Activated CD4-positive, alpha-beta T cell treated with anti-CD3 and anti-CD28 coated beads, Interleukin-2, Interleukin-6, amounts not matched to agents 100 ng/mL and 50 ng/mL, durations not matched to agents 16 hours and 8 hours (primary cell): ENCODE data around the gene BORCS5.

ENCODE experiments used
- DNase-seq: peaks from one replicate; pipeline ENCODE4 v3.0.0-alpha.2; 2020

Gene BORCS5

DNA sequence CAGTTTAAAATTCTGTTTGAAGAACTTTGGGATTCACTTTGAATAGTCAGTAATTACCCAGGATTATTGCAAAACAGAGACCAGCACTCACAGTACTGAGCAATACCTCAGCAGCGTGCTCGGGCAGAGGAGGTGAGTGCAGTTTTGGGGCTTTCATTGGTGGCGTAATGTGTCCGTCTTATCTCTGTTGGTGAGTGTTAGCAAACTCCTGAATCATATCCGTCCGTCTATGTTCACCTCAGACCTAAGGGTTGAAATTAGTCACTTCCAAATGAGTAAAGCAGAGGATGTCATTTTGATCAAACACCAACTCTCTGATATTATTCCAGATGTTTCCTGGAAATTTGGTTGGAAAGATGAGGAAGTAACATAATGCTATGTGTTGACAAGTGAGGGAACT is 82.8 kb downstream of the BORCS5 start:
- peak; percentile 94 for DNase-seq

DNA sequence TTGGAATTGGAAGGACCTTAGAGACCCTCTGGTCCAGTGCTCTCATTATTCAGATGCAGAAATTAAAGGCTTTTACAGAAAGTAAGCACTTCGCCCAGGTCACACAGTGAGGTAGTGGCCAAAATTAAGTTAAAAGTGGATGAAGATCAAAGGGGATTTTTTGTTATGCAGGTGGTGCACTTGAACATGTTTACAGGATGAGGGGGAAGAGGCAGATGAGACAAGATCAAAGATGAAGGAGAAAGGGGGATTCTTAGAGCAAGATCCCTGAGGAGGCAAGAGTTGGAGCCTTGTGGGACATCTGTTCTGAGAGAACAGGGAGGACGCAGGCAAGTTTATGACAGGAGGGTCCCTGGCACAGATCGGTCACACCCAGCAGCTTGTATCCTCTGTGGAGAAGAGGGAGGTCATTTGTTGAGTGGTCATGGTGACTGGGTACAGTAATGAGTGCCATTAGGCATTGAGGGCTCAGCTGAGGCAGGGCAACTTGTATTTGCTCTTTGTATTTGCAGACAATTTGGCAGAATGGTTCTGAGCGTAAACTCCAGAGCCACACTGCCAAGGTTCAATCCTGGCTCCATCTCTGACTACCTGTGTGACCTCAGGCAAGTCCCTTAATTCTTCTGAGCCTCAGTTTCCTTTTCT is 84.0 kb downstream of the BORCS5 start:
- DNase-seq, result no peak

DNA sequence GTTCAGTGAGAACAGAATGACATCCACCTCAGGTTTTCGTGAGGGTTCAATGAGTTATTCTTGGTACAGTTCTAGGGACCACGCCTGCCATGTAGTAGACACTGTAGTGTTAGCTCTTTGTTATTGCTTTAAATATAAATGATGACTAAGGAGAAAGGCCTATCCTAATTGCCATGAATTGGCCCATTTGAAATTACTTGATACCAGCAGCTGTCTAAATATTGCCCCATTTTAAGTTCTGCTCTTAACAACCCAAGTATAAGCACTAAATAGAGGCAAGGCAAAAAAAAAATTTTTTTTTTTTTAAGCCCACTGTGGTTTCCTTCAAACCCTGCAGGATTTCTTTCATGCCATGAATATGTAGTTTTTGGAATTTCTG is 84.5 kb downstream of the BORCS5 start:
- no peak for DNase-seq

DNA sequence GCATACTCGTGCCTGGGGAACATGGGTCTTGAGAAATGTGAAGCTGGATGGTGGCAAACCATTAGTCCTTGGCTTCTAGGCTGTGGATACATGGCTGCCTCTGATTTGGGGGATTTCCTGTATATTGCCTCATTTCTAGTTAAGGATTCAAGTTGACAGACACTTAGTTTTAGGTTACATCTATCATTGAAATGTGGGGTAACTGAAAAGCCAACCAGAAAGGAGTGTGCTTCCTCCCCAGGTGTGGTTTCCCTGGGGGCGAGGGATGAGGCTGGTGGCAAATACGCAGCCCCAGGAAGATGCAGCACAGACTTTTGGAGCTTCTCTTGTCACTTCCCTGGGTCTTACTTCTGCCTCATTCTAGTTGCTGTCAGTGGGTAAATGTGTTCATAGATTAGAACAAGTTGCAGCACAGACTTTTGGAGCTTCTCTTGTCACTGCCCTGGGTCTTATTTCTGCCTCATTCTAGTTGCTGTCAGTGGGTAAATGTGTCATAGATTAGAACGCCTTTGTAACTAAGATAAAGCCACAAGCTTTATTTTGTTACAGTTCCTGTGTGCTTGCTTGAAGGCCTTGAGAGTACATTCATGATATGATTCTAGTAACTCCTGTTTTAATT is 85.1 kb downstream of the BORCS5 start:
- peak; percentile 84 for DNase-seq

DNA sequence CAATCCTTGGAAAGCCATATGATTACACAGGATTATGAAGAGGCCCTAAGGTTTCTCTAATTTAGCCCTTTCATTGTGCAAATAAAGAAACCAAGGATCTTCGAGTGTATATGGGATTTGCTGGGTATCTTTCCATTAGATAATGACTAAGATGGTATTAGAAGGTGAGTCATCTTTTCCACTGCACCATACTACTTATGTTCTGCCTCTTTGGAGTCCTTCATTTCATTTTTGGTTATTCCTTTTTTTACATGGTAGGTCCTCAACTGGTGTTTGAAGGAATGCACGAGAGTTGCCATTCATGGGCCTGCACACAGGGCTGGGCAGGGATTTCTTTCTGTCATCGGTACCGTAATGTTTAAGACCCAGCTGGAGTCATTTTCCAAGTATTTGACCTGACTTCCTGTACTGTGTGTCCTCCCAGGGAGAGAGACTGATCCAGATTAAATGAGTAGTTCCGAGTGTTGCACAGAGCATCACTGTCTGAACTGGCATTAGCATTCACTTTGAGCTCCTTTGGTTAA is 85.7 kb downstream of the BORCS5 start:
- DNase-seq, result peak; percentile 49

DNA sequence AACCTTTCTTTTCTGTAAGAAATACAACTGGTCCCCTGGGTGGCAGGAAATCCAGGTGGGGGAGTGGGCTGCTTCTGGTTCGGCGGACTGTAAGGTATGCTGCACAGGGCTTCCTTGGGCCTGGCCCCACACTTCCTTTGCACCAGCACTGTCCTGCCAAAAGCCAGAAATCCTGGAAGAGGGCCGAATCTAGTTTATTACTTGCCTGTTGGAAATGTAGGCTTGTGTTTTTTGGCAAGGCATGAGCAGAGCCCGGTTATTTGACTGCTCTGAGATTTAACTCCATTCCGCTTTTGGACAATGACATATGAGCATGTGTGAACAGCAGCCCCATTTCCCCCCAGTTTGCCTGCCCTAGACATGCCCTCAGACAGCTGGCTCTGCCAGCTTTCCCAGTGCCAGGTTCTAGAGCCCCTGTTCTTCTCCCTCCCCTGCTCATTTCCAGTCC is 86.6 kb downstream of the BORCS5 start:
- DNase-seq, result no peak

DNA sequence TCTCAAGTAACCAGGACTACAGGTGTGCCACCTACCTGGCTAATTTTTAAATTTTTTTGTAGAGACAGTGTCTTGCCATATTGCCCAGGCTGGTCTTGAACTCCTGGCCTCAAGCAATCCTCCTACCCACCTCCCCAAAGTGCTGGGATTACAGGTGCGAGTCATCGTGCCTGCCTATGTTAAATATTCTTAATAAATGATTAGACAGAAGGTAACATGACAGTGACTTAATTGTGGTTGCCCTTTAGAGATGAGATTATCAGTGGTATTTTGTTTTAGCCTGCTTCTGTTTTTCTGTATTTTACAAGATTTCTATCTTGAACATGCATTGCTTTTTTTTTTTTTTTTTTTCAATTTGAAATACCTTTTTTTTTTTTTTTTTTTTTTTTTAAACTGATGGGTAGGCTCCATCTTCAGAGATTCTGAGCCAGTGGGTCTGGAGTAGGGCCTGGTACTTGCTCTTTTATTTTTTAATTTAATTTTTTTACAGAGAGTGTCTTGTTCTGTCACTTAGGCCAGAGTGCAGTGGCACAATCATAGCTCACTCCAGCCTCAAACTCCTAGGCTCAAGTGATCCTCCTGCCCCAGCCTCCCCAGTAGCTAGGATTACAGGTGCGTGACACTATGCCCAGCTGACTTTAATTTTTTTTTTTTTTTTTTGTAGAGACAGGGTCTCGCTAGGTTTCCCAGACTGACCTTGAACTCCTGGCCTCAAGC is 88.4 kb downstream of the BORCS5 start:
- no peak for DNase-seq

DNA sequence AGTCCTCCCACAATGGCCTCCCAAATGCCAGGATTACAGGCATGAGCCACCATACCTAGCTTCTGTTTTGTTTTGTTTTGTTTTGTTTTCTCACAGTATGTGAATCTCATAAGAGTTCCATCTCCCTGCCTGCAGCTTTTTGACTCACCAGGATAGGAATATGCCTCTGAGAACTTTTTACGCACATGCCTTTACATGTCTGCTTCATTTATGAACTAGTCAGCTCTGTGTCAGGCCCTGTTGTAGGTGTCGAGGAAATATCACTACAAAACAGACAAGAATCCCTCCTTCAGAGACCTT is 89.0 kb downstream of the BORCS5 start:
- no peak for DNase-seq

DNA sequence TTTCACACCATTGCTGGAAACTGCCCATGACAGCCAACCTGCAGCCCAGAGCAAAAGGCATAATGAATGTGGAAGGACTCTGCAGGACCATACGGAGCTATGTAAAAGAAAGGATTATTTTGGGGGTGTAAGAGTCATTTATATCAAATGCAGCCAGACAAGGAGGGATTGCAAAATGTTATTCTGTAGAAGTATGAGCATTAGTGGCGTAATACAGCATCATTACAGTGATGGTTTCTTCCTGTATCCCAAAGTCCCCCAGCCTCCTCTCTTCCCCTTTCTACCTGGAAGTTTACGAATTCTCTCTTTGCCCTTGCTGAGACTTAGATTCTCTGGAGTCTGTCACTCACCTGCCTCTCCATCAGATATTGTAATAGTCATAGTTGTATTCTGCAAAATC is 89.9 kb downstream of the BORCS5 start:
- no peak for DNase-seq

DNA sequence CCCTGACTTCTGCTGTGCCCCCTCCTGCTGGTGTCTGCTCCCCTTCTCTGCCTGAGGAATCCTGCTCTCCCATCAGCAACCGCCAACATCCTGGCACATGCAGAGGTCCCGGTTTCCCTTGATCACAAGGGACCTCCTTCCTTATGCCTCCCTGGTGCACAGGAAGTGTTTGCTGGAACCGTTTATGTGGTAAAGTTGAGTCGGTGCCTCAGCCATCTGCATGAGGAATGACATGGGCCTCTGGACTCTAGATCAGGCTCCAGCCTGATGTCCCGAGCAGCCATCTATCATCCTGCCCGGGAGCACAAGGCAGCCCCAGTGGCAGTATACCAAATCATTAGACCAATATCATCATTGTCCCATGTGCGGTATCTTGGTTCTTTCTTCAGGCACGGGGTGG is 90.4 kb downstream of the BORCS5 start:
- DNase-seq, result no peak

DNA sequence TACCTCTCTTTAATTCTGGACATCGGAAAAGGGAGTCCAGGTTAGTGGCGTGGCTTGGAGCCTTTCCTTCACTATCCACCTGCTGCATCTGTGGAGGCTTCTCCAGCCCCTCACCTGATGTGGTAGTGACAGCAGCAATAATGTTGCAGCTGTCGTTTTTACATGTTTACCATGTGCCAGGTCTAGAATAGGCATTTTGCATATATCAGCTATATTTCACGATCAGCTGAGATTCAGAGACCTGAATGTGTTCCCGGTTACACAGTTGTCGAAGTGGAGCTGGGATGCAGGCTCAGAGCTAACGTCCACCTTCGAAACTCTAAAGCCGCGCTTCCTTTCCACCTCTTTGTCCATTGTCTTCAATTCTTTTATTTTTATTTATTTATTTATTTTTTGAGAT is 91.0 kb downstream of the BORCS5 start:
- DNase-seq, result no peak

DNA sequence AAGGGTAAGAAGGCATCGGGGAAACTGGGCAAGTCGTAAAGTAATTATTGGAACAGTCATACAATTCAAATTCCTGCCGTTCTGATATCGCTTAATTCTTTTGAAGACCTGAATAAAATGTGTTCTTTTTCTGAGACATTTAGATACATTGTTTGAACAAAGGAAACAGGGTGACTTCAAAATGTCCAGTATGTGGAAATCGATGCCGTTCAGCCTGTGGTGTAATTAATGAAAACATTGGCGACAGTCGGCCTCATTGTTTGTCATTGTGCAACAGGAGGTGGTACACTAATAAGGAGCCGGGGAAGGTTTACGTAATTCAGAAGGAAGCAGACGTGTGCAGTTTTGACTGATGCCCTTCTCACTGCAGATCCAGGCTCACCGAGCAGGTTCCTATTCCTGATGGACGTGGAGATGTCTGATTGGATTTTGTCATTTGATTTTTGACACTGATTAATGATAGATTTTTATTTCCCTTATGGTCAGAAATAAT is 92.7 kb downstream of the BORCS5 start:
- no peak for DNase-seq

DNA sequence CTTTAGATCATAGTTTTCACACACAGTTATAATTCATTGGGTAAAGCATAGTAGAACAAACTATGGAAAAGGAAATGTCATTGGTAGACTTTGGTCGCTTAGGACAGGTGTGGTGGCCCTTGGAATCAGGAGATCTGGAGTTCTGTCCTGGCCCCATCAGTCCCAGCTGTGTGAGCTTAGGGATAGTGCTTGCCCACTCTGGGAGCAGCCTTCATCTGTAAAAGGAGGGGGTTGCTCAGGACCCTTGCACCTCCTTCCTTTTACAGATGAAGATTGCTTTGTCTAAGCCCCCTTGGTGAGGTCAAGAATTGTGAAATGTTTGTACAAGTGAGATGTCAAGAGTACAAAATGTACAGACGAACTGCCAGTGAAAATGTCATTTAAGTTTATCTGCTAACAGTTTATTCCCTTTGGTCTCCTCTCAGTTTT is 93.2 kb downstream of the BORCS5 start:
- no peak for DNase-seq

DNA sequence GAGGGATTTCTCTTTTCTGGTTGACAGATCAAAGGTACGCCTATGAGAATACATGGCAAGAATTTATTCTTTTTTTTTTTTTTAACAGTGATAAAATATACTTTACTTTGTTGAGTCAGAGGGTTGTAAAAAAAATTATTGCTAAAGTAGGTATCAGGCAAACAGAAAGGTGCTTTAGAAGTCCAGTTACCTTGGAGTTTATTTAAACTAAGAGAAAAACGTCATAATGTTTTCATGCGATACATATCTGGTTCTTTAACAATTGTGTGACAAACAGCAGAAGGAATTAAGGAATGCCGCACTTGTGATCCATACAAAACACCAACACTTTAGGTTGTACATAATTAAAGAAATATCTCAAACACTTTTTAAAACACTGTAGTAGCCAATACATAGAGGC is 94.2 kb downstream of the BORCS5 start:
- no peak for DNase-seq

DNA sequence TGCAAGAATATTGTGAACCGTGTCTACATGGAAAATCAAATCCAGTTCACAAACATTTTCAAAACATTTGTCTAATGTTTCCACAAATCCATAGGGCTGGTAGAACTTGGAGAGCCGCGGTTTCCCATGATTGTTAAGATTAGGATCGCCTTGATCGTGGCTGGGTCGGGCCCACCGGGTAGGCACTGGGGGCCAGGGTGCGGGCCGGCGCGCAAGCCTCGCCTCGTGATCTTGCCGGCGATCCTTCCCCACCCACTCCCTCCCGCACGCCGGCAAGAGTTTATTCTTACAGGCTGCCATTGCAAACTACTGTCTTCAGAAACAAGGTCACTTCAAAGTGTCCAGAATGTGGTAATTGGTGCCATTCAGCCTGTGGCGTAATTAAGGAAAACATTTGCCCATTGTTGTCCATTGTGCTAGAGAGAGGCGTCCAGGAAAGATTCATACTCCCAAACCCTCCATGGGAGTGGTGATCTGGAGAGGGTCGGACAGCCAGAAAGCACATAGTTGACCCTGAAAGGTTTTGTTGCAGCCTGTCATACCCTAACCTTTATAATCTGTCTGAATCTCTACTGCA is 95.5 kb downstream of the BORCS5 start:
- no peak for DNase-seq

DNA sequence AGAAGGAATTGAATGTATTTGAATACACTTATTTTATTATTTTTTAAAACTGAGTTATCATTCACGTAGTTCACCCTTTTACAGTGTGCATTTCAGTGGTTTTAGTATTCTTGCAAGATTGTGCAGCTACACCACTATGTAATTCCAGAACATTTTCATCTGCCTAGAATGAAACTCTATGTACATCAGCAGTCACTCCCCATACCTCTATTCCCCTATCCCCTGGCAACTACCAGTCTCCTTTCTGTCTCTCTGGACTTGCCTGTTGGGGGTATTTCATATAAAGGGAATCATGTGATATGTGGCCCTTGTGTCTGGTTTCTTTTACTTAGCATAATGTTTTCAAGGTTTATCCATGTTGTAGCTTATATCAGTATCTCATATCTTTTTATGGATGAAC is 96.8 kb downstream of the BORCS5 start:
- DNase-seq, result no peak

DNA sequence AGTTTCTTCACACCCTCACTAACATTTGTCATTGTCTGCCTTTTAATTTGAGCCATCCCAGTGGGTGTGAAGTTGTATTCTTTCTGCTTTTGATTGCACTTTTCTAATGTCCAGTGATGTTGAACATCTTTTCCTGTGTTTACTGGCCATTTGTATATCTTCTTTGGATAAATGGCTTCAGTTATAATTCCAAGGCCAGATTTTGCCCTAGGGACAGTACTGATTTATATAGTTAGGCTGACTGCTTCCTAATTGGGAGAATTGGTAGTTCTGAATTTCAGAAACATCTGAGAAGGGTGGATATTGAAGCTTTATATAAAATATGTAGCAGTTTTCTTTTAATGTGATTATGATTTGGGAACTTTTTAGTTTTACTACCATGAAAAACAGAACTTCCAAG is 97.4 kb downstream of the BORCS5 start:
- DNase-seq, result no peak

DNA sequence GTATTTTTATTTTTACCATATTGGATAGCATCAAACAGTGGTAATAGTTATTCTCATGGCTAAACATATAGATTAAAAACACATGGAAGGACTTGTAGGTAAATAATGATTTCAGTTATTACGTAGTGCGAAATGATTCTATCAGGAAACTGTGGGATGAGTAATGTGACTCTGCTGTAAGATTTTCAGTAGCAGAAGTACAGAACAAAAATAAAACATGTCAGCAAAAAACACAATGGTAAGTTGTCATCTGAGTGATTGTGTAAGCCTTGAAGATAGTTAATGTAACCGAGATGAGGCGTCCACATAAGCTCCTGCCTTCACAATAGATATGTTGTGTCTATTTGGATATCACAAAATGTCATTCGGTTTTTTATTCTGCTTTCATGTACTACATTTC is 99.8 kb downstream of the BORCS5 start:
- DNase-seq, result peak; percentile 77

DNA sequence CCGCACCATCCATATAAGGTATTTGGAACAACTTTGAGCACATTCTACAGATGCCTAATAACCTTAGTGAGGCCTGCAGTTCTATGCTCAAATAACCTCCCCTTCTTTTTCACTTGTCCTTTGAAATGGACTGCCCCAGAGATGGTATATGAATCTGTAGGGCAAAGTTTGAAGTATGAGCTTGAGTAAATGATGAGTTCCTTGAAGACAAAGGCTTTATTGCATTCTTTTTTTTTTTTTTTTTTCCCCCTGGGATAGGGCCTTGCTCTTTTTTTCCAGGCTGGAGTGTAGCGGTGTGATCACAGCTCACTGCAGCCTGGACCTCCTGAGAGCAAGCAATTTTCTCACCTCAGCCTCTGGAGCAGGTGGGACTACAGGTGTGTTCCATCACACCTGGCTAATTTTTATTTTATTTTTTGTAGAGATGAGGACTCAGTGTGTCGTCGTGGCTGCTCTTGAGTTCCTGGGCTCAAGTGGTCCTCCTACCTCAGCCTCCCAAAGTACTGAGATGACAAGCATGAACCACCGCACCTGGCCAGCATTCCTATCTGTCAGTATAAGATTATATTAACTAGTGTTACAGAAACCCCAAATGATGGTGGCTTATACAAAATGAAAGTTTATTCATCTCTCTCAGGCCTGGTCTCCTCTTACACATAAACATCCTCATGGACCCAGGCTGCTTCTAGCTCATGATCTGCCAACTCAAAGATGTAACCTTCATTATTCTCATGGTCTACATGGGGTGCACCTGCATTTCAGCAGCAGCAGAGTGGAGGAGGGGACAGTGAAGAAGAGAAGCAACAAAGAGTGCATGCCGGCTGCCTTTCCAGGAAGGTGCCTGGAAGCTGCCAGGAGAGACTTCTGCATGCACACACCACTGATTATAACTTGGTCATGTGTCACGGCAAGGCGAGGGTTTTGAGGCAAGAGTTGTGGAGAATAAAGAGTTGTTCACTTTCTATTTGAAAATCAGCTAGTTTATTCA is 104.4 kb downstream of the BORCS5 start:
- peak; percentile 82 for DNase-seq

DNA sequence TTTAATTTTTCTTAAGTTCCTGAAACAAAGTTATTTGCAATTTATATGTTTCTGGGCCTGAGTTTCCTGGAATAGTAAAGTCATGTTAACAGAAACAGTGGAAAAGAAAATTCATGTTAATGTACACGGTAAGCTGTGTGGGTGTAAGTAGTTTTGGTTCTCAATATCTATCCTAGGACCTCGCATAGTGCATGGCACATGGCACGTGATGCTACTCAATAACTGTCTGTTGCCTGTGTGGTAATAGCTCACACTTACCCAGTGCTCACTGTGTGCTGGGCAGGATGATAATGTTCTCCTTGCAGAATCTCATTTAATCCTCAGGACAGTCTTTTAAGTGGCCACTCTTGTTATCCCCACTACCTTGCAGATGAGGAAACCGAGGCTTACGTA is 105.0 kb downstream of the BORCS5 start:
- peak; percentile 78 for DNase-seq

DNA sequence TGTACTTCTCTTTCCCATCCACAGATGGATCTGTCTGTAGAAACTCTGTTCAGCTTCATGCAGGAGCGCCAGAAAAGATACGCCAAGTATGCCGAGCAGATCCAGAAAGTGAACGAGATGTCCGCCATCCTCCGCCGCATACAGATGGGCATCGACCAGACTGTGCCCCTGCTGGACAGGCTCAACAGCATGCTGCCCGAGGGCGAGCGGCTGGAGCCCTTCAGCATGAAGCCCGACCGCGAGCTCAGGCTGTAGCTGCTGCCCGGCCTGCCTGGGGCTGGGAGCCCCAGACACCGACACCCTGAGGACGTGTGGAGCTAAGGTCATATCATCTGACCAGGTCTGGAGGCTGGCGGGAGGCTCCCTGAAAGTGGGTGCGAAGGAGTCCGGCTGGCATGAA is 108.6 kb downstream of the BORCS5 start:
- DNase-seq, result no peak

DNA sequence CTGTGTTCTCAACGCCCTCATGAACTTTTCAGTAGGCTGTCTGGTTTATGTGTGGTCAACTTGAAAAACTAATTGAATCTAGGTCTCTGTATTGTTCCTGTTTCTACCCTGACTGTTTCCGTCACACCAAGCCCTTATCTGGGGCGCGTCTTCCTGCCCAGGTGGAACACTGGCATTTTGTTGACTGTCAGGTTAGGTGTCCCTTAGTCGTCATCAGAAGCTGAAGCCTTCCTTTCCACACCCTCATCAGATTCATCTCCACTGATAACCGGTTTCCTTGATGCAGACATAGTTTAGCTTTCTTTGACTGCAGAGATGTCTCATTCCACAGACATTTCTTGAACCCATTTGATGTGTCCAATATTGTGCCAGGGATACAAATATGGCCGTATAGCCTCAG is 109.3 kb downstream of the BORCS5 start:
- DNase-seq, result peak; percentile 74

DNA sequence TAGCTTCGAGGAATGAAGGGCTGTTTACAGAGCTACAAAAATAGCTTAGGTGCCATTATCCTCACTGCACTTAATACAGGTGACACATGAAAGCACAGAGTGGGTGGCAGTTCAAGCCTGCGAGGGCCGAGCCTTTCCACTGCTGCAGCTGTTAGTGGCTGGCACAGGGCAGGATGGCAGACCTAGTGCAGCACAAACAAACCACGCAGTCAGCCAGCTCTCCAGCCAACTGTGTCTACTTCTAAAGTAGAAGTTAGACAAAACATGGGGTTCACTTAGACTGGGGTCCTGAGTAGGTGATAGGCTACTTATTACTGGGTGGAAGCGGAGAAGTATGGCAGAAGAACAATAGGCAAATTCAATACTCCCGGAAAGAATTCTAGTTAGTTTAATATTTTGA is 110.4 kb downstream of the BORCS5 start:
- DNase-seq, result peak; percentile 49
